GM18858 (cell line): Measurements from ENCODE around the gene SLC25A11.

Experiments
- ATAC-seq: cut with Tn5 transposase; IDR thresholded peaks from one replicate; pipeline ENCODE4 v1.9.1; 2021; ENCODE audit not compliant: unreplicated experiment

Gene SLC25A11

DNA sequence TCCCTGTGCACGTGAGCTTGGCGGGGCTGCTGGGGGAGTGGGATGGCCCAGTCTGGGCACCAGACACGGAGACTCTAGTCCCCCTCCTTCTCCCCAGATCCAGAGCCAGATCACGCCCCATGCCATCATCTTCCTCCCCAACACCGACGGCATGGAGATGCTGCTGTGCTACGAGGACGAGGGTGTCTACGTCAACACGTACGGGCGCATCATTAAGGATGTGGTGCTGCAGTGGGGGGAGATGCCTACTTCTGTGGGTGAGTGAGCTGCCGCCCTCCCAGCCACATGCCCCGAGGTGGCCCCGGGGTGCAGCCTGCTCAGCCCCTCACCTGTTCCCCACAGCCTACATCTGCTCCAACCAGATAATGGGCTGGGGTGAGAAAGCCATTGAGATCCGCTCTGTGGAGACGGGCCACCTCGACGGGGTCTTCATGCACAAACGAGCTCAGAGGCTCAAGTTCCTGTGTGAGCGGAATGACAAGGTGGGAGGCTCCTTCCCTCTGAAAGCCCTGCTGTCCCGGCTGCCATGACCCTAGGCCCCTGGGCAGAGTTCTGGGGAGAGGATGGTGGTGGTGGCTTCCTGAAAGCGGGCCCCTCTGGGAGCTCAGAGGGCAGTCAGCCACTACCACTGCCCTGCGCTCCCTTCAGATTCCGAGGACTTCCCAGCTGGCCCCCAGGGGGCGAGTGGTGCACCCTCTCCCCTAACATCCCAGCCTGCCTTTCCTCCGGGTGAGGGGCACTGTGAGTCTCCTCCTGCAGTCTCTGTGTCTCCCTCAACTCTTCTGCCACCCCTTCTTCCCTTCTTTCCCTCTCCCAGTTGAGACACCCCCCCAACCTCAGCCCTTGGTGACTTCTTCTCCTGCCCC lies 43.3 kb downstream of the SLC25A11 start:
- ATAC-seq: no peak

DNA sequence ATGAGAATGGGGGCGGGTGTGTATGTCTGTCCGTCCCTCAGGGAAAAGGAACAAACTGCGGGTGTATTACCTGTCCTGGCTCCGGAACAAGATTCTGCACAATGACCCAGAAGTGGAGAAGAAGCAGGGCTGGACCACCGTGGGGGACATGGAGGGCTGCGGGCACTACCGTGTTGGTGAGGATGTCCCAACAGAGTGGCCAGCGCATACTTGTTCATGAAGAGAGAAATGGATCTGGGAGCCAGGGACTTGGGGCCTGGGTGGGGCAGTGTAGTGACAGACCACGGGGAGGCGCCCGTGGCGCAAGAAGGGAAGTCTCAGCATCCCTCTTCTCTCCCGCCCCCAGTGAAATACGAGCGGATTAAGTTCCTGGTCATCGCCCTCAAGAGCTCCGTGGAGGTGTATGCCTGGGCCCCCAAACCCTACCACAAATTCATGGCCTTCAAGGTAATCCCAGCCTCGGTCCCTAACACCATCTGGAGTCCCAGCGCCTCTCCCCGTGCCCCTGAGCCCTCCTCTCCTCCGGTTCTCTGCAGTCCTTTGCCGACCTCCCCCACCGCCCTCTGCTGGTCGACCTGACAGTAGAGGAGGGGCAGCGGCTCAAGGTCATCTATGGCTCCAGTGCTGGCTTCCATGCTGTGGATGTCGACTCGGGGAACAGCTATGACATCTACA lies 44.1 kb downstream of the SLC25A11 start:
- ATAC-seq: no peak

GRCh38 chr17:4895121-4895520 lies 44.7 kb downstream of the SLC25A11 start:
- no peak for ATAC-seq

- ATAC-seq: no peak
Measured at GRCh38 chr17:4893721-4894560, 45.9 kb downstream of the SLC25A11 start.

GRCh38 chr17:4893272-4893671 lies 46.6 kb downstream of the SLC25A11 start:
- no peak for ATAC-seq

GRCh38 chr17:4892499-4893221 lies 47.2 kb downstream of the SLC25A11 start:
- ATAC-seq: no peak

DNA sequence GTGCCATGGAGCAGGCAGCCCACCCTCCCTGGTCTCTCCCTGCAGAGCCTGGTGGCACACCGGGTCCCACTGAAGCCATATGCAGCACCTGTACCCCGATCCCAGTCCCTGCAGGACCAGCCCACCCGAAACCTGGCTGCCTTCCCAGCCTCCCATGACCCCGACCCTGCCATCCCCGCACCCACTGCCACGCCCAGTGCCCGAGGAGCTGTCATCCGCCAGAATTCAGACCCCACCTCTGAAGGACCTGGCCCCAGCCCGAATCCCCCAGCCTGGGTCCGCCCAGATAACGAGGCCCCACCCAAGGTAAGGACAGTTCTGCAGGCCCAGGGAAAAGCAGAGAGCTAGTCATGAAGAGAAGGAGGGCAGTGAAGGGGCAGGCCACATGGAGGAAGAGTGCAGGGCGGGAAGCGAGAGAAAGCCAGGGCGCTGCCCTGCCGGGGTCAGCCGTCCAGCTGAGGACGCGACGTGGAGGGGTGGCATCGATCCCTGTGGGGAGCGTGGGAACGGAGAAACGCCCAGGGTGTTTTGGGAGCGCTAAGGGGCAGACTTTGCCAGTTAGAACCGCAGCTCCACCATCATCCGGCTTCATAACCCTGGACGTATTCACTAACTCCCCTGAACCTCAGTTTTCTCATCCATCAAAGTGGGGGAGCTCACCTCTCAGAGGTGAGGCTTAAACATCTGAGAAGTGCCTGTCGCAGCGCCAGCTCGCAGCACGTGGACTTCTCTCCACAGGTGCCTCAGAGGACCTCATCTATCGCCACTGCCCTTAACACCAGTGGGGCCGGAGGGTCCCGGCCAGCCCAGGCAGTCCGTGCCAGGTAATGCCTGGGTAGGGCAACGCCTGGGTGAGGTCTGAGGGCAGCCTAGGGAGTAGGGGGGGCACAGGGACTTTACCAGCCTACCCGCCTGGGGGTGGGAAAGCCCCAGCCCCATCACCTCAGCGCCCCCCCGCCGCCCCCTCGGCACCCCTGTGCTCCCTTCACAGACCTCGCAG lies 48.1 kb downstream of the SLC25A11 start:
- no peak for ATAC-seq

- no peak for ATAC-seq
Measured at GRCh38 chr17:4887581-4887980, 52.3 kb downstream of the SLC25A11 start.
